PC-3 (cell line): ENCODE results near the gene EHD3.

ENCODE experiments used
- EZH2 ChIP-seq: fragments of 300-600 bp; sonication (generic); IDR thresholded peaks from one replicate; pipeline ENCODE4 v1.6.1; 2017; ENCODE audit warnings: antibody characterized with exemption, mild to moderate bottlenecking, low read length; ENCODE audit not compliant: unreplicated experiment
- TF ChIP-seq, protein P1 (sequence below): fragments of 300-600 bp; sonication (generic); conservative IDR thresholded peaks from 2 replicates; pipeline ENCODE4 v1.5.1; 2017; ENCODE audit warnings: antibody characterized with exemption, low read depth, mild to moderate bottlenecking, low read length

DNA sequence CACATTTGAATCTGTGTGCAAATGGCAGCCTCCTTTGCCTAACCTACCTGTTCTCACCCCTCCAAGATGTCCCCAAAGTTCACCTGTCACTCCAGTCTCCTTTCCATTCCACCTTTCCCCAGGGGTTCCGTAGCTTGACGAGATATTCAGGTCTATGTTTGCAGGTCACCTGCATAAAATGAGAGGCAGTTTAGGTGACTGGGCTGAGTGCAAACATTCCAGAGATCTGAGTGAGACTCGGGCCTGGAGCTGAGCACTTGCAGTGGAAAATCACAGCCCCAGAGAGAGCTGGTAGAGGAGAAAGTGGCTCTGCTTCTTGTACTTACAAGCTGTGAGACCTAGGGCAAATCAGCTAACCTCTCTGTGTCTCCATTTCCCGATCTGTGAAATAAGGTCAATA lies 36.8 kb upstream of the EHD3 start:
- TF ChIP-seq, protein P1, sequence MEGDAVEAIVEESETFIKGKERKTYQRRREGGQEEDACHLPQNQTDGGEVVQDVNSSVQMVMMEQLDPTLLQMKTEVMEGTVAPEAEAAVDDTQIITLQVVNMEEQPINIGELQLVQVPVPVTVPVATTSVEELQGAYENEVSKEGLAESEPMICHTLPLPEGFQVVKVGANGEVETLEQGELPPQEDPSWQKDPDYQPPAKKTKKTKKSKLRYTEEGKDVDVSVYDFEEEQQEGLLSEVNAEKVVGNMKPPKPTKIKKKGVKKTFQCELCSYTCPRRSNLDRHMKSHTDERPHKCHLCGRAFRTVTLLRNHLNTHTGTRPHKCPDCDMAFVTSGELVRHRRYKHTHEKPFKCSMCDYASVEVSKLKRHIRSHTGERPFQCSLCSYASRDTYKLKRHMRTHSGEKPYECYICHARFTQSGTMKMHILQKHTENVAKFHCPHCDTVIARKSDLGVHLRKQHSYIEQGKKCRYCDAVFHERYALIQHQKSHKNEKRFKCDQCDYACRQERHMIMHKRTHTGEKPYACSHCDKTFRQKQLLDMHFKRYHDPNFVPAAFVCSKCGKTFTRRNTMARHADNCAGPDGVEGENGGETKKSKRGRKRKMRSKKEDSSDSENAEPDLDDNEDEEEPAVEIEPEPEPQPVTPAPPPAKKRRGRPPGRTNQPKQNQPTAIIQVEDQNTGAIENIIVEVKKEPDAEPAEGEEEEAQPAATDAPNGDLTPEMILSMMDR = no peak
- TF ChIP-seq EZH2 = no peak
